ENCODE measurements around the gene EBF3. TPM values are rescaled to one million over a fixed set of nuclear protein-coding genes. Genes with fewer than 3 reads are reported as not detected.

Gene EBF3
- total and polyA plus RNA-seq, 2 experiments from 2014 or later: 0.27 to 0.49 TPM

DNA sequence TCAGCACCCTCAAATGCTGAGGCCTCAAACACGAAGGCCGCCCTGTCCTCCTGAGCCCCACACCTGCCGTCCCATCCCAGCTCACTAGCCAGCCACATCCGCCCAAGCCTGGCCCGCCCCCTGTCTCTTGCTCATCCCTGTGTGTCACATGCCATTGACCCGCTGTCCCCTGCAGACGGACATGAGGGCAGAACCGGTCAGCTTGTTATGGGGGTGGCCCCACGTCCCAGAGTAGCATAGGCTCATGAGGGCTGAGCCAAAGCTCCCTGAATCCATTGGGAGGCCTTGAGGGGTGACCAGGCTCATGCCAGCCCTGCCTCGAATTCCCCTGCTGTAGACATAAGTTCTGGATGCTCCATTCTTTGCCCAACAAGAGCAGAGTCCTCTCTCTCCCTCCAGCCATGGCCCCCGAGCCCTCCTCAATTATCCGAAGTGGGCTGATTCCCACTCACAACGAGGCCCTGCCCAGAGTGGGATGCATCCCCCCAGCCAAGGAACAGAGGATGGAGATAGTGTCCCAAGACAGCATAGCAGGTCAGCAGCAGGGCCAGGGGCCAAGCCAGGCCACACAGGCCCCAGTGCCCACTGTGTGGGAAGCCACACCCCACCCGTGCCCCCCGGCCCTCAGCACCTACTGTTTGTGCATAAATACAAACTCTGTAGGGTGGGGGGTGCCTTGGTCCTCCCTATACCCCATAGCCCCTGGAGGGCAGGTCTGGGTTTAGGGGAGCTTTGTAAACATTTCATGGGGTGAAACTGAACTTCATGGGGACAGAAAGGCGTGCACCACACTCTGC, 42.1 kb downstream of the EBF3 start (continued):
- TF ChIP-seq, protein P1, sequence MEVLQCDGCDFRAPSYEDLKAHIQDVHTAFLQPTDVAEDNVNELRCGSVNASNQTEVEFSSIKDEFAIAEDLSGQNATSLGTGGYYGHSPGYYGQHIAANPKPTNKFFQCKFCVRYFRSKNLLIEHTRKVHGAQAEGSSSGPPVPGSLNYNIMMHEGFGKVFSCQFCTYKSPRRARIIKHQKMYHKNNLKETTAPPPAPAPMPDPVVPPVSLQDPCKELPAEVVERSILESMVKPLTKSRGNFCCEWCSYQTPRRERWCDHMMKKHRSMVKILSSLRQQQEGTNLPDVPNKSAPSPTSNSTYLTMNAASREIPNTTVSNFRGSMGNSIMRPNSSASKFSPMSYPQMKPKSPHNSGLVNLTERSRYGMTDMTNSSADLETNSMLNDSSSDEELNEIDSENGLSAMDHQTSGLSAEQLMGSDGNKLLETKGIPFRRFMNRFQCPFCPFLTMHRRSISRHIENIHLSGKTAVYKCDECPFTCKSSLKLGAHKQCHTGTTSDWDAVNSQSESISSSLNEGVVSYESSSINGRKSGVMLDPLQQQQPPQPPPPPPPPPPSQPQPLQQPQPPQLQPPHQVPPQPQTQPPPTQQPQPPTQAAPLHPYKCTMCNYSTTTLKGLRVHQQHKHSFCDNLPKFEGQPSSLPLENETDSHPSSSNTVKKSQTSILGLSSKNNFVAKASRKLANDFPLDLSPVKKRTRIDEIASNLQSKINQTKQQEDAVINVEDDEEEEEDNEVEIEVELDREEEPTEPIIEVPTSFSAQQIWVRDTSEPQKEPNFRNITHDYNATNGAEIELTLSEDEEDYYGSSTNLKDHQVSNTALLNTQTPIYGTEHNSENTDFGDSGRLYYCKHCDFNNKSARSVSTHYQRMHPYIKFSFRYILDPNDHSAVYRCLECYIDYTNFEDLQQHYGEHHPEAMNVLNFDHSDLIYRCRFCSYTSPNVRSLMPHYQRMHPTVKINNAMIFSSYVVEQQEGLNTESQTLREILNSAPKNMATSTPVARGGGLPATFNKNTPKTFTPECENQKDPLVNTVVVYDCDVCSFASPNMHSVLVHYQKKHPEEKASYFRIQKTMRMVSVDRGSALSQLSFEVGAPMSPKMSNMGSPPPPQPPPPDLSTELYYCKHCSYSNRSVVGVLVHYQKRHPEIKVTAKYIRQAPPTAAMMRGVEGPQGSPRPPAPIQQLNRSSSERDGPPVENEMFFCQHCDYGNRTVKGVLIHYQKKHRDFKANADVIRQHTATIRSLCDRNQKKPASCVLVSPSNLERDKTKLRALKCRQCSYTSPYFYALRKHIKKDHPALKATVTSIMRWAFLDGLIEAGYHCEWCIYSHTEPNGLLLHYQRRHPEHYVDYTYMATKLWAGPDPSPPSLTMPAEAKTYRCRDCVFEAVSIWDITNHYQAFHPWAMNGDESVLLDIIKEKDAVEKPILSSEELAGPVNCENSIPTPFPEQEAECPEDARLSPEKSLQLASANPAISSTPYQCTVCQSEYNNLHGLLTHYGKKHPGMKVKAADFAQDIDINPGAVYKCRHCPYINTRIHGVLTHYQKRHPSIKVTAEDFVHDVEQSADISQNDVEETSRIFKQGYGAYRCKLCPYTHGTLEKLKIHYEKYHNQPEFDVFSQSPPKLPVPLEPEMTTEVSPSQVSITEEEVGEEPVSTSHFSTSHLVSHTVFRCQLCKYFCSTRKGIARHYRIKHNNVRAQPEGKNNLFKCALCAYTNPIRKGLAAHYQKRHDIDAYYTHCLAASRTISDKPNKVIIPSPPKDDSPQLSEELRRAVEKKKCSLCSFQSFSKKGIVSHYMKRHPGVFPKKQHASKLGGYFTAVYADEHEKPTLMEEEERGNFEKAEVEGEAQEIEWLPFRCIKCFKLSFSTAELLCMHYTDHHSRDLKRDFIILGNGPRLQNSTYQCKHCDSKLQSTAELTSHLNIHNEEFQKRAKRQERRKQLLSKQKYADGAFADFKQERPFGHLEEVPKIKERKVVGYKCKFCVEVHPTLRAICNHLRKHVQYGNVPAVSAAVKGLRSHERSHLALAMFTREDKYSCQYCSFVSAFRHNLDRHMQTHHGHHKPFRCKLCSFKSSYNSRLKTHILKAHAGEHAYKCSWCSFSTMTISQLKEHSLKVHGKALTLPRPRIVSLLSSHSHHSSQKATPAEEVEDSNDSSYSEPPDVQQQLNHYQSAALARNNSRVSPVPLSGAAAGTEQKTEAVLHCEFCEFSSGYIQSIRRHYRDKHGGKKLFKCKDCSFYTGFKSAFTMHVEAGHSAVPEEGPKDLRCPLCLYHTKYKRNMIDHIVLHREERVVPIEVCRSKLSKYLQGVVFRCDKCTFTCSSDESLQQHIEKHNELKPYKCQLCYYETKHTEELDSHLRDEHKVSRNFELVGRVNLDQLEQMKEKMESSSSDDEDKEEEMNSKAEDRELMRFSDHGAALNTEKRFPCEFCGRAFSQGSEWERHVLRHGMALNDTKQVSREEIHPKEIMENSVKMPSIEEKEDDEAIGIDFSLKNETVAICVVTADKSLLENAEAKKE (CRISPR knock-in tag; IDR thresholded peaks at IDR 0.05): no peak
- no peak for TF ChIP-seq ZNF114 (CRISPR knock-in tag; IDR thresholded peaks at IDR 0.05)

GRCh38 chr10:129921065-129921670, 42.9 kb downstream of the EBF3 start:
- Histone ChIP-seq H3K4me1 (ENCODE audit: insufficient read depth) (no peaks in the 10 kb centered on the region), H3K79me2 (replicated peaks; ENCODE audit: insufficient read depth) (no peaks in the 10 kb centered on the region), H3K27ac (ENCODE audit: low read depth) (no peak overlapping the region), H4K20me1 (replicated peaks; ENCODE audit: insufficient read depth) (no peaks in the 10 kb centered on the region), H3K4me2 (no peak overlapping the region), H3K4me3 (no peak overlapping the region), H3F3A (replicated peaks; ENCODE audit: low read depth) (no peaks in the 10 kb centered on the region), H2AFZ (no peak overlapping the region), H3K27me3 (ENCODE audit: insufficient read depth) (no peaks in the 10 kb centered on the region), H3K36me3 (ENCODE audit: insufficient read depth) (no peaks in the 10 kb centered on the region), H3K9me2 (ENCODE audit: insufficient read depth) (no peaks in the 10 kb centered on the region)
- Mint-ChIP-seq H3K4me3 (no peak overlapping the region), H3K36me3 (ENCODE audit: low read depth) (no peaks in the 10 kb centered on the region), H3K27me3 (ENCODE audit: insufficient read depth, low read depth, poor library complexity) (peaks cover 3% of the 10 kb centered on the region), H3K4me1 (no peaks in the 10 kb centered on the region), H3K9me3 (no peaks in the 10 kb centered on the region), H3K27ac (no peak overlapping the region)
- DNase-seq (ENCODE audit: low spot score): no peak
- ATAC-seq: no peak
- no peak for TF ChIP-seq STAT1 (IDR thresholded peaks at IDR 0.05; ENCODE audit: unreplicated experiment)
- no peak for TF ChIP-seq CTCF (conservative IDR thresholded peaks at IDR 0.05; ENCODE audit: low read depth in 2 of 2)
- TF ChIP-seq JUNB (IDR thresholded peaks at IDR 0.05; ENCODE audit: unreplicated experiment): no peak
- no peak for TF ChIP-seq ZNF331 (CRISPR knock-in tag; IDR thresholded peaks at IDR 0.05; ENCODE audit: low read depth)
- no peak for TF ChIP-seq REST (IDR thresholded peaks at IDR 0.05; ENCODE audit: unreplicated experiment)
- no peak for TF ChIP-seq EZH2phosphoT487 (IDR thresholded peaks at IDR 0.05; ENCODE audit: unreplicated experiment)
